ENCODE data around the gene FBXW7. TPM values are rescaled to one million over a fixed set of nuclear protein-coding genes. Genes with fewer than 3 reads are reported as not detected.

The FBXW7 gene
- polyA plus RNA-seq, 1 donor from 2014 or later = 55.7 TPM

DNA sequence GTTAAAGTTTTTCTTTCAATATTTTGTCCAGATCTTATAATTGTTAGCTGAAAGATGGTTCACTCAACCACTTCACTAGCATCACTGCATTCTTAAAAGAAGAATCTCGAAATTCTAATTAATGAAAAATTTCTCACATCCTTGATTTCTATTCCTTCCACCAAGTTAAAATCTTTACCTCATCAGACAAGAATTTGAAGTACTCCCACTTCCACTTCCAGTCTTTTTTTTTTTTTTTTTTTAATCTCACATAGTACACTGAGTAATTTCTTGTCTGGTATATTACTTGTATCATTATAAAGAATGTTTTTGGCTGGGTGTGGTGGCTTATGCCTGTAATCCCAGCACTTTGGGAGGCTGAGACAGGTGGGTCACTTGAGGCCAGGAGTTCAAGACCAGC is 73.2 kb downstream of the FBXW7 start:
- Histone ChIP-seq H3K79me2 (replicated peaks; ENCODE audit: insufficient read depth, low read length) (peaks cover 7% of the 10 kb centered on the region), H4K20me1 (ENCODE audit: insufficient read depth) (no peaks in the 10 kb centered on the region), H3K27ac (ENCODE audit: low read length) (no peak overlapping the region), H3K9me3 (ENCODE audit: low read length) (no peaks in the 10 kb centered on the region), H3K4me3 (ENCODE audit: low read length) (no peak overlapping the region), H3K9me2 (ENCODE audit: insufficient read depth, low read length) (no peaks in the 10 kb centered on the region), H3F3A (ENCODE audit: insufficient read depth, low read length, poor library complexity, severe bottlenecking) (no peaks in the 10 kb centered on the region), H3K27me3 (ENCODE audit: insufficient read depth, low read depth, low read length) (no peaks in the 10 kb centered on the region), H3K4me2 (ENCODE audit: low read length) (no peak overlapping the region), H2AFZ (ENCODE audit: low read depth, low read length) (no peak overlapping the region), H3K9ac (ENCODE audit: low read length) (no peak overlapping the region), H3K36me3 (ENCODE audit: insufficient read depth, low read length) (no peaks in the 10 kb centered on the region)
- TF ChIP-seq SMC3 (conservative IDR thresholded peaks at IDR 0.05; ENCODE audit: poor library complexity) (no peak), EZH2 (IDR thresholded peaks at IDR 0.05; ENCODE audit: borderline replicate concordance, insufficient read depth, low read length, poor library complexity, severe bottlenecking) (no peak), RAD21 (conservative IDR thresholded peaks at IDR 0.05) (no peak), POLR2AphosphoS5 (IDR thresholded peaks at IDR 0.05) (no peak), TAF1 (IDR thresholded peaks at IDR 0.05; ENCODE audit: low read depth) (no peak), MXI1 (conservative IDR thresholded peaks at IDR 0.05; ENCODE audit: poor library complexity, severe bottlenecking) (no peak), EP300 (conservative IDR thresholded peaks at IDR 0.05; ENCODE audit: poor library complexity, severe bottlenecking) (no peak)
- TF ChIP-seq, protein P1, sequence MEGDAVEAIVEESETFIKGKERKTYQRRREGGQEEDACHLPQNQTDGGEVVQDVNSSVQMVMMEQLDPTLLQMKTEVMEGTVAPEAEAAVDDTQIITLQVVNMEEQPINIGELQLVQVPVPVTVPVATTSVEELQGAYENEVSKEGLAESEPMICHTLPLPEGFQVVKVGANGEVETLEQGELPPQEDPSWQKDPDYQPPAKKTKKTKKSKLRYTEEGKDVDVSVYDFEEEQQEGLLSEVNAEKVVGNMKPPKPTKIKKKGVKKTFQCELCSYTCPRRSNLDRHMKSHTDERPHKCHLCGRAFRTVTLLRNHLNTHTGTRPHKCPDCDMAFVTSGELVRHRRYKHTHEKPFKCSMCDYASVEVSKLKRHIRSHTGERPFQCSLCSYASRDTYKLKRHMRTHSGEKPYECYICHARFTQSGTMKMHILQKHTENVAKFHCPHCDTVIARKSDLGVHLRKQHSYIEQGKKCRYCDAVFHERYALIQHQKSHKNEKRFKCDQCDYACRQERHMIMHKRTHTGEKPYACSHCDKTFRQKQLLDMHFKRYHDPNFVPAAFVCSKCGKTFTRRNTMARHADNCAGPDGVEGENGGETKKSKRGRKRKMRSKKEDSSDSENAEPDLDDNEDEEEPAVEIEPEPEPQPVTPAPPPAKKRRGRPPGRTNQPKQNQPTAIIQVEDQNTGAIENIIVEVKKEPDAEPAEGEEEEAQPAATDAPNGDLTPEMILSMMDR (IDR thresholded peaks at IDR 0.05; ENCODE audit: poor library complexity, severe bottlenecking) = no peak
- TF ChIP-seq, protein P2, sequence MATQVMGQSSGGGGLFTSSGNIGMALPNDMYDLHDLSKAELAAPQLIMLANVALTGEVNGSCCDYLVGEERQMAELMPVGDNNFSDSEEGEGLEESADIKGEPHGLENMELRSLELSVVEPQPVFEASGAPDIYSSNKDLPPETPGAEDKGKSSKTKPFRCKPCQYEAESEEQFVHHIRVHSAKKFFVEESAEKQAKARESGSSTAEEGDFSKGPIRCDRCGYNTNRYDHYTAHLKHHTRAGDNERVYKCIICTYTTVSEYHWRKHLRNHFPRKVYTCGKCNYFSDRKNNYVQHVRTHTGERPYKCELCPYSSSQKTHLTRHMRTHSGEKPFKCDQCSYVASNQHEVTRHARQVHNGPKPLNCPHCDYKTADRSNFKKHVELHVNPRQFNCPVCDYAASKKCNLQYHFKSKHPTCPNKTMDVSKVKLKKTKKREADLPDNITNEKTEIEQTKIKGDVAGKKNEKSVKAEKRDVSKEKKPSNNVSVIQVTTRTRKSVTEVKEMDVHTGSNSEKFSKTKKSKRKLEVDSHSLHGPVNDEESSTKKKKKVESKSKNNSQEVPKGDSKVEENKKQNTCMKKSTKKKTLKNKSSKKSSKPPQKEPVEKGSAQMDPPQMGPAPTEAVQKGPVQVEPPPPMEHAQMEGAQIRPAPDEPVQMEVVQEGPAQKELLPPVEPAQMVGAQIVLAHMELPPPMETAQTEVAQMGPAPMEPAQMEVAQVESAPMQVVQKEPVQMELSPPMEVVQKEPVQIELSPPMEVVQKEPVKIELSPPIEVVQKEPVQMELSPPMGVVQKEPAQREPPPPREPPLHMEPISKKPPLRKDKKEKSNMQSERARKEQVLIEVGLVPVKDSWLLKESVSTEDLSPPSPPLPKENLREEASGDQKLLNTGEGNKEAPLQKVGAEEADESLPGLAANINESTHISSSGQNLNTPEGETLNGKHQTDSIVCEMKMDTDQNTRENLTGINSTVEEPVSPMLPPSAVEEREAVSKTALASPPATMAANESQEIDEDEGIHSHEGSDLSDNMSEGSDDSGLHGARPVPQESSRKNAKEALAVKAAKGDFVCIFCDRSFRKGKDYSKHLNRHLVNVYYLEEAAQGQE (IDR thresholded peaks at IDR 0.05; ENCODE audit: borderline replicate concordance) = no peak

DNA sequence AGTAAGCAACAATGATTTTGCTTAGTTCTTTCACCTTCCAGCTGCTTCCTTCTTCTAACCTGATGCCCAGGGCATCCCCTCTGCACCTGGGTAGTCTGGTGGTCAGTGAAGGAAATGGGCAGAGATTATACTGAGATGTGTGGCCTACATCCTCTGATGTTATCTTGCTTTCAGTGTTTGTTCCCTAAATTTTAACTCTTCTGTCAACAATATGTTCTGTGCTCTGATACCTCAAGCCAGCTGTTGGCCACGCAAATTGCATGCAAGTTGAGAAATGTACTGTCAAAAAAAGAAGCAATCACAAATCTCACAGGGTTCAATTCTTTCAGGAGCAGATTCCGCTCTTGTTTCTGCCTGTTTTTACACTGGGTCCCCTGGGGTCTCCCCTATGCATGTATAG is 73.8 kb downstream of the FBXW7 start:
- Histone ChIP-seq H3K9me3 (ENCODE audit: low read length) (no peaks in the 10 kb centered on the region), H2AFZ (ENCODE audit: low read depth, low read length) (no peak overlapping the region), H4K20me1 (ENCODE audit: insufficient read depth) (no peaks in the 10 kb centered on the region), H3K4me2 (ENCODE audit: low read length) (no peak overlapping the region), H3K79me2 (replicated peaks; ENCODE audit: insufficient read depth, low read length) (peaks cover 7% of the 10 kb centered on the region), H3K4me3 (ENCODE audit: low read length) (no peak overlapping the region), H3K9ac (ENCODE audit: low read length) (no peak overlapping the region), H3K9me2 (ENCODE audit: insufficient read depth, low read length) (no peaks in the 10 kb centered on the region), H3K27me3 (ENCODE audit: insufficient read depth, low read depth, low read length) (no peaks in the 10 kb centered on the region), H3F3A (ENCODE audit: insufficient read depth, low read length, poor library complexity, severe bottlenecking) (no peaks in the 10 kb centered on the region), H3K36me3 (ENCODE audit: insufficient read depth, low read length) (no peaks in the 10 kb centered on the region), H3K27ac (ENCODE audit: low read length) (no peak overlapping the region)
- TF ChIP-seq, protein P2 (IDR thresholded peaks at IDR 0.05; ENCODE audit: borderline replicate concordance) = no peak
- TF ChIP-seq MXI1 (conservative IDR thresholded peaks at IDR 0.05; ENCODE audit: poor library complexity, severe bottlenecking) (no peak), POLR2AphosphoS5 (IDR thresholded peaks at IDR 0.05) (no peak), TAF1 (IDR thresholded peaks at IDR 0.05; ENCODE audit: low read depth) (no peak), EP300 (conservative IDR thresholded peaks at IDR 0.05; ENCODE audit: poor library complexity, severe bottlenecking) (no peak), EZH2 (IDR thresholded peaks at IDR 0.05; ENCODE audit: borderline replicate concordance, insufficient read depth, low read length, poor library complexity, severe bottlenecking) (no peak), SMC3 (conservative IDR thresholded peaks at IDR 0.05; ENCODE audit: poor library complexity) (no peak), RAD21 (conservative IDR thresholded peaks at IDR 0.05) (no peak)
- TF ChIP-seq, protein P1 (IDR thresholded peaks at IDR 0.05; ENCODE audit: poor library complexity, severe bottlenecking) = no peak

All from neural cell (in vitro differentiated cells).